Fibroblast of gingiva (primary cell): Measurements from ENCODE around the gene KLF13.

ENCODE experiments used
- DNase-seq: peaks from one replicate; pipeline ENCODE4 v3.0.0-alpha.2; 2011; ENCODE audit warnings: low read depth

The KLF13 gene

GRCh38 chr15:31326156-31326874 lies at the start of gene KLF13:
Gene KLF13 (plus strand): TSS chr15:31326835. CDS start chr15:31327213, 378 bp downstream.
- peak; percentile 99 for DNase-seq

GRCh38 chr15:31277335-31278060 lies 49.1 kb upstream of the KLF13 start:
- DNase-seq, result no peak

GRCh38 chr15:31278061-31278445 lies 48.6 kb upstream of the KLF13 start:
- DNase-seq, result no peak

GRCh38 chr15:31278544-31279220 lies 48.0 kb upstream of the KLF13 start:
- no peak for DNase-seq

- no peak for DNase-seq
Observed at GRCh38 chr15:31279221-31280045, 47.2 kb upstream of the KLF13 start.

GRCh38 chr15:31280046-31280830 lies 46.4 kb upstream of the KLF13 start:
- DNase-seq, result no peak

GRCh38 chr15:31280831-31281216 lies 45.8 kb upstream of the KLF13 start:
- no peak for DNase-seq

- no peak for DNase-seq
Observed at GRCh38 chr15:31283043-31283442, 43.6 kb upstream of the KLF13 start.

- no peak for DNase-seq
Observed at GRCh38 chr15:31285772-31286261, 40.8 kb upstream of the KLF13 start.

- no peak for DNase-seq
Observed at GRCh38 chr15:31291048-31291578, 35.5 kb upstream of the KLF13 start.

- DNase-seq, result no peak
Observed at GRCh38 chr15:31292391-31293015, 34.1 kb upstream of the KLF13 start.

- no peak for DNase-seq
Observed at GRCh38 chr15:31293655-31294054, 33.0 kb upstream of the KLF13 start.

- no peak for DNase-seq
Observed at GRCh38 chr15:31294067-31294466, 32.6 kb upstream of the KLF13 start.

- no peak for DNase-seq
Observed at GRCh38 chr15:31295658-31296057, 31.0 kb upstream of the KLF13 start.

GRCh38 chr15:31296219-31296645 lies 30.4 kb upstream of the KLF13 start:
- no peak for DNase-seq

- DNase-seq, result no peak
Observed at GRCh38 chr15:31296646-31297574, 29.7 kb upstream of the KLF13 start.

GRCh38 chr15:31297575-31298456 lies 28.8 kb upstream of the KLF13 start:
- no peak for DNase-seq

GRCh38 chr15:31298707-31299172 lies 27.9 kb upstream of the KLF13 start:
- no peak for DNase-seq
